WTC11 (cell line): ENCODE data around the gene RAB10. TPM values are rescaled to one million over a fixed set of nuclear protein-coding genes. Genes with fewer than 3 reads are reported as not detected.
A peak's percentile ranks its signal among the peaks of the same experiment; 100 is the strongest.

Experiments used
- ATAC-seq: fragments of 200-7000 bp; cut with Tn5 transposase; 2 replicates; pipeline ENCODE4 v1.10.0; 2021; ENCODE audit warnings: mild to moderate bottlenecking, moderate library complexity
- CTCF ChIA-PET: fragments of 300-600 bp; sonication (Branson Sonifier 250); formaldehyde crosslinking; loops from one replicate; lab custom pipeline; 2021; ENCODE audit warnings: antibody characterized with exemption; lab: Charles Lee
- POLR2A ChIA-PET: fragments of 350-600 bp; sonication (Branson Sonifier 250); formaldehyde crosslinking; loops from one replicate; lab custom pipeline; 2021; ENCODE audit warnings: antibody characterized with exemption; lab: Charles Lee
- DNase-seq: peaks from one replicate; pipeline ENCODE4 v3.0.0; 2021; ENCODE audit warnings: low spot score
- H3K27ac Mint-ChIP-seq: 2 replicates; pipeline ENCODE4 v1.8.0; 2021; ENCODE audit warnings: mixed read lengths
- H3K27me3 Mint-ChIP-seq: 2 replicates; pipeline ENCODE4 v1.8.0; 2021; ENCODE audit warnings: low read depth, mild to moderate bottlenecking, moderate library complexity, mixed read lengths
- H3K36me3 Mint-ChIP-seq: 2 replicates; pipeline ENCODE4 v1.8.0; 2021; ENCODE audit warnings: mixed read lengths
- H3K4me1 Mint-ChIP-seq: 2 replicates; pipeline ENCODE4 v1.8.0; 2022; ENCODE audit warnings: mixed read lengths
- H3K4me3 Mint-ChIP-seq: 2 replicates; pipeline ENCODE4 v1.8.0; 2021; ENCODE audit warnings: mild to moderate bottlenecking, moderate library complexity, mixed read lengths
- H3K9me3 Mint-ChIP-seq: 2 replicates; pipeline ENCODE4 v1.8.0; 2021; ENCODE audit warnings: mixed read lengths
- CBFB ChIP-seq: sonication (generic); formaldehyde crosslinking; IDR thresholded peaks from 2 replicates; pipeline ENCODE4 v1.8.1; 2022; ENCODE audit warnings: mild to moderate bottlenecking, low read depth, missing genetic modification reagents
- ERG ChIP-seq: fragments of 250-450 bp; sonication (Bioruptor Pico); IDR thresholded peaks from 2 replicates; pipeline ENCODE4 v1.8.0; 2021; ENCODE audit warnings: mild to moderate bottlenecking
- FOXJ3 ChIP-seq: sonication (generic); formaldehyde crosslinking; IDR thresholded peaks from 2 replicates; pipeline ENCODE4 v1.9.0; 2021; ENCODE audit warnings: missing genetic modification reagents, mild to moderate bottlenecking, borderline replicate concordance
- JUN ChIP-seq: sonication (generic); formaldehyde crosslinking; IDR thresholded peaks from 2 replicates; pipeline ENCODE4 v1.8.0; 2023; ENCODE audit warnings: mild to moderate bottlenecking, missing genetic modification reagents
- KAT7 ChIP-seq: sonication (generic); formaldehyde crosslinking; IDR thresholded peaks from 2 replicates; pipeline ENCODE4 v1.8.1; 2023; ENCODE audit warnings: missing genetic modification reagents, mild to moderate bottlenecking, borderline replicate concordance
- NFE2L1 ChIP-seq: sonication (generic); formaldehyde crosslinking; IDR thresholded peaks from 2 replicates; pipeline ENCODE4 v1.8.1; 2023; ENCODE audit warnings: missing genetic modification reagents
- PRDM15 ChIP-seq: sonication (generic); formaldehyde crosslinking; IDR thresholded peaks from 2 replicates; pipeline ENCODE4 v1.8.0; 2022; ENCODE audit warnings: missing genetic modification reagents
- PRRX2 ChIP-seq: fragments of 250-450 bp; sonication (Bioruptor Pico); IDR thresholded peaks from 2 replicates; pipeline ENCODE4 v1.8.0; 2021; ENCODE audit warnings: mild to moderate bottlenecking
- RELA ChIP-seq: sonication (generic); formaldehyde crosslinking; IDR thresholded peaks from 2 replicates; pipeline ENCODE4 v1.8.1; 2022; ENCODE audit warnings: missing genetic modification reagents, mild to moderate bottlenecking, borderline replicate concordance
- TCF7 ChIP-seq: sonication (generic); formaldehyde crosslinking; IDR thresholded peaks from 2 replicates; pipeline ENCODE4 v1.8.0; 2022; ENCODE audit warnings: mild to moderate bottlenecking, low read depth, missing genetic modification reagents, moderate library complexity
- TP53 ChIP-seq: sonication (generic); formaldehyde crosslinking; IDR thresholded peaks from 2 replicates; pipeline ENCODE4 v1.8.1; 2023; ENCODE audit warnings: mild to moderate bottlenecking, missing genetic modification reagents
- USF1 ChIP-seq: sonication (generic); formaldehyde crosslinking; IDR thresholded peaks from 2 replicates; pipeline ENCODE4 v1.8.0; 2022; ENCODE audit warnings: mild to moderate bottlenecking, missing genetic modification reagents
- ZNF138 ChIP-seq: sonication (generic); formaldehyde crosslinking; conservative IDR thresholded peaks from 2 replicates; pipeline ENCODE4 v1.8.1; 2022; ENCODE audit warnings: mild to moderate bottlenecking, moderate library complexity, missing genetic modification reagents
- ZNF232 ChIP-seq: sonication (generic); formaldehyde crosslinking; IDR thresholded peaks from 2 replicates; pipeline ENCODE4 v1.8.0; 2022; ENCODE audit warnings: mild to moderate bottlenecking, missing genetic modification reagents
- ZNF281 ChIP-seq: sonication (generic); formaldehyde crosslinking; IDR thresholded peaks from 2 replicates; pipeline ENCODE4 v1.8.0; 2023; ENCODE audit warnings: mild to moderate bottlenecking, missing genetic modification reagents
- ZNF416 ChIP-seq: fragments of 250-450 bp; sonication (Bioruptor Pico); IDR thresholded peaks from 2 replicates; pipeline ENCODE4 v1.9.0; 2021; ENCODE audit warnings: mild to moderate bottlenecking, inconsistent platforms
- ZNF425 ChIP-seq: fragments of 250-450 bp; sonication (Bioruptor Pico); conservative IDR thresholded peaks from 2 replicates; pipeline ENCODE4 v1.9.0; 2021; ENCODE audit warnings: mild to moderate bottlenecking
- ZNF512 ChIP-seq: sonication (generic); formaldehyde crosslinking; IDR thresholded peaks from 2 replicates; pipeline ENCODE4 v1.8.1; 2022; ENCODE audit warnings: missing genetic modification reagents, borderline replicate concordance
- ZNF532 ChIP-seq: fragments of 250-450 bp; sonication (Bioruptor Pico); IDR thresholded peaks from 2 replicates; pipeline ENCODE4 v1.9.0; 2021; ENCODE audit warnings: mild to moderate bottlenecking, borderline replicate concordance
- total RNA-seq: library from RNA; stranded (reverse); gene quantifications from 3 replicates; pipeline ENCODE4 v1.2.3, GENCODE V29; 2021

RAB10 gene
- total RNA-seq, 1 experiment from 2014 or later: 127 TPM

GRCh38 chr2:26184555-26185303 lies 150.8 kb downstream of the RAB10 start:
- DNase-seq: peak; percentile 82
- Mint-ChIP-seq H3K36me3 (peaks cover 13% of the 10 kb centered on the region), H3K27ac (no peak overlapping the region), H3K4me3 (peak overlapping the region; percentile 66), H3K9me3 (no peaks in the 10 kb centered on the region), H3K27me3 (peaks cover 19% of the 10 kb centered on the region), H3K4me1 (peaks cover 24% of the 10 kb centered on the region)
- ATAC-seq: peak; percentile 77
- POLR2A ChIA-PET: interaction anchor here (0.9 to 1.4 kb wide), 2 partner anchors 12 to 306 kb away, joined by 3 to 5 read pairs; partner anchors contain the start of gene ASXL2
- CTCF ChIA-PET: interaction anchor here (0.5 to 5.7 kb wide), 21 partner anchors 8 to 832 kb away, joined by 3 to 53 read pairs (median 5); partner anchors contain the start of genes ASXL2, GAREM2, HADHA and HADHB
- TF ChIP-seq TP53 (CRISPR knock-in tag) (0 out of 2 replicates have a peak, but pooled peaks have one; percentile 60), RELA (CRISPR knock-in tag) (no peak), ZNF138 (peak; percentile 94), ZNF532 (CRISPR knock-in tag) (no peak), FOXJ3 (CRISPR knock-in tag) (no peak), PRRX2 (CRISPR knock-in tag) (no peak), NFE2L1 (CRISPR knock-in tag) (peak; percentile 68; the same call in 1 of the 2 replicates), JUN (CRISPR knock-in tag) (peak; percentile 92; the same call in 1 of the 2 replicates), ZNF281 (CRISPR knock-in tag) (no peak), CBFB (CRISPR knock-in tag) (no peak), PRDM15 (CRISPR knock-in tag) (no peak), TCF7 (CRISPR knock-in tag) (peak; percentile 88), ZNF425 (no peak), ZNF512 (CRISPR knock-in tag) (no peak), ZNF232 (CRISPR knock-in tag) (no peak), ERG (CRISPR knock-in tag) (no peak), KAT7 (CRISPR knock-in tag) (peak; percentile 96; the same call in 1 of the 2 replicates), USF1 (CRISPR knock-in tag) (peak; percentile 35; the same call in 1 of the 2 replicates), ZNF416 (CRISPR knock-in tag) (0 out of 2 replicates have a peak, but pooled peaks have one; percentile 37)
